Measurements from ENCODE around the gene RASGEF1C. TPM values are rescaled to one million over a fixed set of nuclear protein-coding genes. Genes with fewer than 3 reads are reported as not detected.
A peak's percentile ranks its signal among the peaks of the same experiment; 100 is the strongest.

RASGEF1C gene
- total RNA-seq, 1 donor = under 0.01 TPM

- Histone ChIP-seq H3K79me2 (ENCODE audit: insufficient read depth, low read length) (no peaks in the 10 kb centered on the region), H2AFZ (ENCODE audit: low read length) (no peak overlapping the region), H3K4me3 (ENCODE audit: insufficient read depth, low read length) (no peak overlapping the region), H4K20me1 (ENCODE audit: insufficient read depth, low read length) (no peaks in the 10 kb centered on the region), H3K4me1 (ENCODE audit: insufficient read depth, low read length) (no peaks in the 10 kb centered on the region), H3K27ac (ENCODE audit: low read depth, low read length) (no peak overlapping the region), H3K27me3 (ENCODE audit: insufficient read depth, low read length) (peaks cover 8% of the 10 kb centered on the region), H3K9me3 (ENCODE audit: low read depth, low read length) (no peaks in the 10 kb centered on the region), H3K4me2 (ENCODE audit: insufficient read depth, low read length) (no peak overlapping the region), H3K36me3 (ENCODE audit: insufficient read depth, low read length) (no peaks in the 10 kb centered on the region)
- no peak for TF ChIP-seq CTCF (IDR thresholded peaks at IDR 0.05; ENCODE audit: extremely low read depth, low read depth, low read length)
- peak; percentile 23 for DNase-seq (ENCODE audit: insufficient read length, low spot score, missing footprints)
Measured at GRCh38 chr5:180154821-180155364, 54.1 kb downstream of the RASGEF1C start.

GRCh38 chr5:180153991-180154390, 55.0 kb downstream of the RASGEF1C start:
- no peaks in the 10 kb centered on the region for H3K9me3 ChIP-seq (ENCODE audit: low read depth, low read length)
- H3K4me1 ChIP-seq (ENCODE audit: insufficient read depth, low read length) = no peaks in the 10 kb centered on the region
- no peak overlapping the region for H3K27ac ChIP-seq (ENCODE audit: low read depth, low read length)
- H4K20me1 ChIP-seq (ENCODE audit: insufficient read depth, low read length) = no peaks in the 10 kb centered on the region
- DNase-seq (ENCODE audit: insufficient read length, low spot score, missing footprints) = peak; percentile 8
- TF ChIP-seq CTCF (IDR thresholded peaks at IDR 0.05; ENCODE audit: extremely low read depth, low read depth, low read length) = no peak
- no peak overlapping the region for H3K4me3 ChIP-seq (ENCODE audit: insufficient read depth, low read length)
- H3K4me2 ChIP-seq (ENCODE audit: insufficient read depth, low read length) = no peak overlapping the region
- H3K27me3 ChIP-seq (ENCODE audit: insufficient read depth, low read length) = peaks cover 8% of the 10 kb centered on the region
- no peak overlapping the region for H2AFZ ChIP-seq (ENCODE audit: low read length)
- no peaks in the 10 kb centered on the region for H3K36me3 ChIP-seq (ENCODE audit: insufficient read depth, low read length)
- no peaks in the 10 kb centered on the region for H3K79me2 ChIP-seq (ENCODE audit: insufficient read depth, low read length)

- H3K27me3 ChIP-seq (ENCODE audit: insufficient read depth, low read length) = peaks cover 8% of the 10 kb centered on the region
- no peaks in the 10 kb centered on the region for H3K36me3 ChIP-seq (ENCODE audit: insufficient read depth, low read length)
- H3K4me1 ChIP-seq (ENCODE audit: insufficient read depth, low read length) = no peaks in the 10 kb centered on the region
- no peak overlapping the region for H3K4me3 ChIP-seq (ENCODE audit: insufficient read depth, low read length)
- no peak overlapping the region for H2AFZ ChIP-seq (ENCODE audit: low read length)
- no peak for DNase-seq (ENCODE audit: insufficient read length, low spot score, missing footprints)
- no peak for TF ChIP-seq CTCF (IDR thresholded peaks at IDR 0.05; ENCODE audit: extremely low read depth, low read depth, low read length)
- no peaks in the 10 kb centered on the region for H4K20me1 ChIP-seq (ENCODE audit: insufficient read depth, low read length)
- no peaks in the 10 kb centered on the region for H3K9me3 ChIP-seq (ENCODE audit: low read depth, low read length)
- H3K27ac ChIP-seq (ENCODE audit: low read depth, low read length) = no peak overlapping the region
- no peaks in the 10 kb centered on the region for H3K79me2 ChIP-seq (ENCODE audit: insufficient read depth, low read length)
- H3K4me2 ChIP-seq (ENCODE audit: insufficient read depth, low read length) = no peak overlapping the region
Measured at GRCh38 chr5:180153099-180153498, 55.9 kb downstream of the RASGEF1C start.

GRCh38 chr5:180143656-180144364, 65.2 kb downstream of the RASGEF1C start:
- Histone ChIP-seq H3K4me2 (ENCODE audit: insufficient read depth, low read length) (no peak overlapping the region), H3K27me3 (ENCODE audit: insufficient read depth, low read length) (peaks cover 8% of the 10 kb centered on the region), H4K20me1 (ENCODE audit: insufficient read depth, low read length) (no peaks in the 10 kb centered on the region), H3K4me3 (ENCODE audit: insufficient read depth, low read length) (no peak overlapping the region), H3K27ac (ENCODE audit: low read depth, low read length) (no peak overlapping the region), H2AFZ (ENCODE audit: low read length) (no peak overlapping the region), H3K9me3 (ENCODE audit: low read depth, low read length) (no peaks in the 10 kb centered on the region), H3K79me2 (ENCODE audit: insufficient read depth, low read length) (no peaks in the 10 kb centered on the region), H3K4me1 (ENCODE audit: insufficient read depth, low read length) (no peaks in the 10 kb centered on the region), H3K36me3 (ENCODE audit: insufficient read depth, low read length) (no peaks in the 10 kb centered on the region)
- no peak for TF ChIP-seq CTCF (IDR thresholded peaks at IDR 0.05; ENCODE audit: extremely low read depth, low read depth, low read length)
- DNase-seq (ENCODE audit: insufficient read length, low spot score, missing footprints) = peak; percentile 59
